NCI-H510A (cell line): ENCODE data around the gene LRRC55.

Source experiments
- DNase-seq: peaks from one replicate; lab custom pipeline; 2025; lab: John Stamatoyannopoulos, UW

LRRC55 gene

DNA sequence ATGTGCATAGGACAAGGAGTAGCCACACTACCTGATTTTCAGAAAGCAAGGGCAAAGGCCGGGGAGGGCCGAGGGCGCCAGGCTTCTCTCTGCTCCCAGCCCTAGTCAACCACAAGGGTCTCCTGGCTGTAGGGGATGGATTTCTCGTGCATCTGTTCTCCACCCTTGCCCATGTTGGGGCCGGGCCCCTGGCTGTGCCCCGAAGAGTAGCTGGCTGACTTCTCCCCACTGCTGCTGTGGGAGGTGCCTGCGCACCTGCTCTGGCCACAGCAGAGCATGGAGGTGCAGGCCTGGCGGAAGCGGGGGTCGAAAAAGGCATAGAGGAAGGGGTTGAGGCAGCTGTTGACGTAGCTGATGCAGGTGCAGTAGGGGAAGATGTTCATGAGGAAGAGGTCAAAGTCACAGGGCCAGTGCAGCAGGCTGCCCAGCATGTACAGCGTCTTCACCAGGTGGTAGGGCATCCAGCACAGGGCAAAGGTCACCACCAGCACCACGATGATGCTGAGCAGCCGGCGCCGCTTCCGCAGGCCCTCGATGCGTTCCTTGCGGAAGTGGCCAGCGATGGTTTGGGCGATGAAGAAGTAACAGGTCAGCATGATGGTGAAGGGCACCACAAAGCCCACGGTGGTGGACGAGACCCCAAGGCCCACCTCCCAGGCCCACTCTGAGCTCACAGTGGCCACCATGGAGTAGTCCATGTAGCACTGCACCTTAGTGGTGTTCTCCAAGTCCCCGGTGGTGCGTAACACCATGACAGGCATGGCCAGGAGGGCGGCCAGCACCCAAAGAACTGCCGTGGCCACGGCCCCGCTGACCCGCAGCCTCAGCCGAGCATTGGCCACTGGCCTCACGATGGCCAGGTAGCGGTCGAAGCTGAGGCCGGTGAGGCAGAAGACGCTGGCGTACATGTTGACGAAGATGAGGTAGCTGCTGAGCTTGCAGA lies 54.3 kb downstream of the LRRC55 start:
- DNase-seq = no peak

DNA sequence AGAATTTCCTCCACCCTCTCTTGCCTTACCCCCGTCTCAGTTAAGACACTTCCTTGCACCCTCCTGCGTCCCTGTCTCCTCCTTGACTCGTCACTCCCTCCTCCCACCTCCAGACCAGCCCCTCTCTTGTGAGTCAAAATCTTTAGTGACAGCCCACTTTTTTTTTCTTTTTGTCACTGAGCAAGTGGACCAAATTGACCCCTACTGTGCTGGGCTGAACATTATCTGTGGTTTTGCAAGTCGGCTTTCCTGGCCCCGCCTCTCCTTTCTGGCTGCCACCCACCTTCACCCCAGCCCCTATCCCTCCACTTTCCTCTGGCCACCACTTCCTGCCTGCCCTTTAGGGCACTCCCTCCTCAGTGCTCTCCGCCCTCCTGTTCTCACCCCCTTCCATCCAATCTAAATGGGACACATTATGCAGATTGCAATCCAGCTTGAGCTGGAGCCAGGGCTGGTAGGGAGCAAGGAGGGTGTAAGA lies 55.5 kb downstream of the LRRC55 start, which contains the start of gene APLNR:
Gene APLNR, minus strand, starts transcription at position 47 of the 478 bp plus-strand sequence. CDS start 246 bp downstream, outside the sequence.
- no peak for DNase-seq

- no peak for DNase-seq
These were observed 57.6 kb downstream of the LRRC55 start for GRCh38 chr11:57239348-57239747.

DNA sequence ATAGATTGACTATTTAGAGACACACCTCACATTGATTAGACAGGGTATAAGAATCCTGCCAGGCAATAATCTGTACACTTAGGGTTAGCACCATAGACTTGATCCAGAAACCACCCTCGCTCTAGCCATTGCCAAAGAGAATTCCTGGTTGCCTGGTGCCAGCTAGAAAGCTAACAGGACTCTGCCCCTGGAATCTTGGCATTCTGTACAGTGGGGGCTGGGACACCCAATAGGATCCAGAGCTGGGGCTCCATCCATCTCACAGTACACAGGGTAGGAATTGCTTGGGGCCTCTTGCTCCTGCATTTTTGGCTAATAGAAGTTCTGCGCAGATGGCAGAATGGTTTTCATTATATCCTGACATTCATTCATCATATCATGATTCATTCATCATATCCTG lies 58.3 kb downstream of the LRRC55 start:
- DNase-seq = no peak

DNA sequence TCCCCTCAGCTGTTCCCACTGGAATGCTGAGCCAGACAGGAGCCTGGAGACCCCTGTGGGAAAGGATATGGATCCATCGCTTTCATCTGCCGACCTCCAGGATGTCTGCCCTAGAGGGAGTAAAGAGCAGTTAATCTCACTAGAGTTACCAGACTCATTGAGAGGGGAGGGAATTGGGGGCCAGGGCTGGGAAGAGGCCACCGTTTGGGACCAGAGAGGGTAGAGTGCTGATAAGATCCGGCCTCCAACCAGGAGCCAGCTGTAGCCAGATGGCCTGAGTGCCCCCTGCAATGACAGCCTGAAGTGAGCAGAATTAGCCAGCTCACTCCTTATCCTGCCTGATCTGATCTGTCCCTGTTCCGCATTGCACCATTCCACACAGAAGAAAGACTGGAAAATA lies 59.0 kb downstream of the LRRC55 start:
- no peak for DNase-seq
